ENCODE data around the gene DEFB112.

The DEFB112 gene

DNA sequence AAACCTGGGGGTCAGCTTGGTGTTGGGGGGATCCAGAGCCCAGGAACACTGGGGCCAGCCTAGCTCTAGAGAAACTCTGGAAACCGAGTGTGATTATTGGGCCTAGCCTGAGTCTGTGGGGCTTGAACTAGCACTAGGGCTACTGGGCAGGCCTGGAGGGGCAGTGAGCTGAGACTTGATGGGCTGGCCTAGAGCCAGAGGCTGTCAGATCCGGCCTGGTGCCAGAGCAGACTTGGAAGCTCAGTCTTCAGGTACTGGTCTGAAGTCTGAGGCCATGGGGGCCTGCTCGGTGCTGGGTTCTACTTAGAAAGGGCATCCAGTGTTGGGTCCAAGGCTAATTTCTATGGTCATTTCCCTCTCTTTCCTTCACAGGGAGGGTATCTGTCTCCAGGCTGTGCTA is 2.7 kb downstream of the DEFB112 start:
- Histone ChIP-seq H3K27me3 (ENCODE audit: low read length) (no peaks in the 10 kb centered on the region), H3K79me2 (ENCODE audit: insufficient read depth, low read length) (no peaks in the 10 kb centered on the region), H4K20me1 (ENCODE audit: low read depth, low read length) (peaks cover 6% of the 10 kb centered on the region; the same call in 1 of the 2 replicates), H3K9me3 (ENCODE audit: insufficient read depth, low read length) (0 out of 2 replicates have a peak, but pooled peaks cover 4% of the 10 kb centered on the region), H3K36me3 (ENCODE audit: low read length) (no peaks in the 10 kb centered on the region), H3K4me3 (ENCODE audit: insufficient read depth, low read length, poor library complexity, severe bottlenecking) (no peak overlapping the region), H3F3A (ENCODE audit: insufficient read depth) (no peaks in the 10 kb centered on the region), H3K9ac (ENCODE audit: low read length) (no peak overlapping the region), H2AFZ (ENCODE audit: low read depth, low read length, severe bottlenecking) (no peak overlapping the region), H3K27ac (ENCODE audit: low read depth, low read length) (no peak overlapping the region), H3K9me2 (replicated peaks; ENCODE audit: insufficient read depth, low read length) (no peaks in the 10 kb centered on the region), H3K4me2 (ENCODE audit: low read depth, low read length, poor library complexity, severe bottlenecking) (no peak overlapping the region)
- TF ChIP-seq, protein P1, sequence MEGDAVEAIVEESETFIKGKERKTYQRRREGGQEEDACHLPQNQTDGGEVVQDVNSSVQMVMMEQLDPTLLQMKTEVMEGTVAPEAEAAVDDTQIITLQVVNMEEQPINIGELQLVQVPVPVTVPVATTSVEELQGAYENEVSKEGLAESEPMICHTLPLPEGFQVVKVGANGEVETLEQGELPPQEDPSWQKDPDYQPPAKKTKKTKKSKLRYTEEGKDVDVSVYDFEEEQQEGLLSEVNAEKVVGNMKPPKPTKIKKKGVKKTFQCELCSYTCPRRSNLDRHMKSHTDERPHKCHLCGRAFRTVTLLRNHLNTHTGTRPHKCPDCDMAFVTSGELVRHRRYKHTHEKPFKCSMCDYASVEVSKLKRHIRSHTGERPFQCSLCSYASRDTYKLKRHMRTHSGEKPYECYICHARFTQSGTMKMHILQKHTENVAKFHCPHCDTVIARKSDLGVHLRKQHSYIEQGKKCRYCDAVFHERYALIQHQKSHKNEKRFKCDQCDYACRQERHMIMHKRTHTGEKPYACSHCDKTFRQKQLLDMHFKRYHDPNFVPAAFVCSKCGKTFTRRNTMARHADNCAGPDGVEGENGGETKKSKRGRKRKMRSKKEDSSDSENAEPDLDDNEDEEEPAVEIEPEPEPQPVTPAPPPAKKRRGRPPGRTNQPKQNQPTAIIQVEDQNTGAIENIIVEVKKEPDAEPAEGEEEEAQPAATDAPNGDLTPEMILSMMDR (IDR thresholded peaks at IDR 0.05; ENCODE audit: insufficient read depth, low read length, poor library complexity, severe bottlenecking): no peak
- no peak for TF ChIP-seq EZH2phosphoT487 (conservative IDR thresholded peaks at IDR 0.05; ENCODE audit: low read length)

DNA sequence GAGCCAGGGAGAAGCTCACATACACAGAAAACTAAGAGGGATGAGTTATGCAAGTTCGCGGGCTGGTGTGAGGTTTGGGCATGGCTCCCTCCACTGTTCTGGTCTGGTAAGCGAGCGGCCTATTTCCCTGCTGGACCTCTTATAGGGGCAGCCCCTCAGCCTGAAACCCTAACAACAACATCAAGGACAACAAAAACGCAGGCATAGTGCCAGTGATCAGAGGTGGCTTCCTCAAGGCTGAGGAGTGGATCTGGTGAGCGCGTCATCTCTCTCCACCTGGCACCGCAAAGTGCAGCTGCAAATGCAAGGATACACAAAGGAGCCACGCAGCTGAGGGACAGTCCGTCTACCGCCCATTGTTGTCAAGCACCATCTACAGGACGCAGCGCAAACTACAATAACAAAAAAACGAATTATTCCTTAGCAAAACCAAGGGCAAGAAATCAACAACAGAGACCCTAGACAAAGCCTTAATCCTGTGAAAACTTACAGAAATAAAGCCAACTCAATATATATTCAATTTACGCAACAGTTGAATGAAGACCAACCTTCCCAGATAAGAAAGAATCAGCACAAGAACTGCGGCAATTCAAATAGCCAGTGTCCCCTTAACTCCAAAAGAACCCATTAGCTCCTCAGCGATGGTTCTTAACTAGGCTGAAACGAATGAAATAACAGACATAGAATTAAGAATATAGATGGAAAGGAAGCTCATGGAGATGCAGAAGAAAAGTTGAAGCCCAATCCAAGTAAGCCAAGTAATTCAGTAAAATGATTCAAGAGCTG is 18.8 kb downstream of the DEFB112 start:
- Histone ChIP-seq H3K27me3 (ENCODE audit: low read length) (no peaks in the 10 kb centered on the region), H3K4me2 (ENCODE audit: low read depth, low read length, poor library complexity, severe bottlenecking) (no peak overlapping the region), H3K27ac (ENCODE audit: low read depth, low read length) (no peak overlapping the region), H3F3A (ENCODE audit: insufficient read depth) (no peaks in the 10 kb centered on the region), H3K79me2 (ENCODE audit: insufficient read depth, low read length) (no peaks in the 10 kb centered on the region), H3K9ac (ENCODE audit: low read length) (no peak overlapping the region), H2AFZ (ENCODE audit: low read depth, low read length, severe bottlenecking) (no peak overlapping the region), H4K20me1 (ENCODE audit: low read depth, low read length) (no peaks in the 10 kb centered on the region), H3K9me2 (replicated peaks; ENCODE audit: insufficient read depth, low read length) (no peaks in the 10 kb centered on the region), H3K9me3 (ENCODE audit: insufficient read depth, low read length) (no peaks in the 10 kb centered on the region), H3K4me3 (ENCODE audit: insufficient read depth, low read length, poor library complexity, severe bottlenecking) (no peak overlapping the region), H3K36me3 (ENCODE audit: low read length) (no peaks in the 10 kb centered on the region)
- no peak for TF ChIP-seq EZH2phosphoT487 (conservative IDR thresholded peaks at IDR 0.05; ENCODE audit: low read length)
- TF ChIP-seq, protein P1 (IDR thresholded peaks at IDR 0.05; ENCODE audit: insufficient read depth, low read length, poor library complexity, severe bottlenecking): no peak

DNA sequence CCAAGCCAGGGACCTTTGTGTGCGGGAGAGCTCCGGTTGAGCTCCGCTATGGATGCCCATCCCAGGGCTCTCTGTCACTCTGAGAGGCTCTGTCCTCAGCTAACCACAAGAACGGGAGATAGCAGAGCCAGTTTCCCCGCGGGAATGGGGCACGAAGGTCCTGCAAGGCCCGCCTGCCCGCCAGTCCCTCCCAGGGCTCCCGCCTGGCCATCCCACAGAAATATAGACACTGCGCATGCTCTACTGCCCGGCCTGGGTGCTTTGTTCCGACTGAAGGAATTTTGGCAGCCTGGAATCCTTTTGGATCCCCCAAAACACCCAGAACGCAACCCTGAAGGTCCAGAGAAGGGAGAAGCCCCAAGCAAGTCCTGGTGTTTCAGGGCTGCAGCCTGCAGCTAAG is 19.4 kb downstream of the DEFB112 start:
- H3F3A ChIP-seq (ENCODE audit: insufficient read depth): no peaks in the 10 kb centered on the region
- H3K9me2 ChIP-seq (replicated peaks; ENCODE audit: insufficient read depth, low read length): no peaks in the 10 kb centered on the region
- H3K27ac ChIP-seq (ENCODE audit: low read depth, low read length): no peak overlapping the region
- H3K4me3 ChIP-seq (ENCODE audit: insufficient read depth, low read length, poor library complexity, severe bottlenecking): no peak overlapping the region
- no peaks in the 10 kb centered on the region for H4K20me1 ChIP-seq (ENCODE audit: low read depth, low read length)
- H3K79me2 ChIP-seq (ENCODE audit: insufficient read depth, low read length): no peaks in the 10 kb centered on the region
- H3K27me3 ChIP-seq (ENCODE audit: low read length): no peaks in the 10 kb centered on the region
- no peak overlapping the region for H3K4me2 ChIP-seq (ENCODE audit: low read depth, low read length, poor library complexity, severe bottlenecking)
- no peaks in the 10 kb centered on the region for H3K9me3 ChIP-seq (ENCODE audit: insufficient read depth, low read length)
- no peaks in the 10 kb centered on the region for H3K36me3 ChIP-seq (ENCODE audit: low read length)
- no peak for TF ChIP-seq EZH2phosphoT487 (conservative IDR thresholded peaks at IDR 0.05; ENCODE audit: low read length)
- TF ChIP-seq, protein P1 (IDR thresholded peaks at IDR 0.05; ENCODE audit: insufficient read depth, low read length, poor library complexity, severe bottlenecking): no peak
- no peak overlapping the region for H3K9ac ChIP-seq (ENCODE audit: low read length)
- no peak overlapping the region for H2AFZ ChIP-seq (ENCODE audit: low read depth, low read length, severe bottlenecking)
